SK-N-MC (cell line): ENCODE measurements around the gene UXS1.
A peak's percentile ranks its signal among the peaks of the same experiment; 100 is the strongest.

Experiments
- DNase-seq: peaks from one replicate; pipeline ENCODE4 v3.0.0-alpha.2; 2011; ENCODE audit warnings: low read depth, low spot score
- H3K27ac ChIP-seq: fragments of 200-600 bp; sonication (generic); 2 replicates; pipeline ENCODE4 v1.5.1; 2016; ENCODE audit warnings: mixed run types
- H3K36me3 ChIP-seq: fragments of 200-600 bp; sonication (generic); 2 replicates; pipeline ENCODE4 v1.6.1; 2017; ENCODE audit warnings: antibody characterized with exemption, low read length, mixed read lengths; ENCODE audit not compliant: insufficient read depth
- H3K4me3 ChIP-seq: fragments of 200-600 bp; sonication (generic); 2 replicates; pipeline ENCODE4 v1.5.1; 2016
- H3K9ac ChIP-seq: fragments of 200-600 bp; sonication (generic); 2 replicates; pipeline ENCODE4 v1.8.0; 2017; ENCODE audit warnings: mixed run types, mixed read lengths; ENCODE audit not compliant: insufficient read length
- H3K9me3 ChIP-seq: fragments of 200-600 bp; sonication (generic); 2 replicates; pipeline ENCODE4 v1.6.1; 2017; ENCODE audit warnings: low read depth, mild to moderate bottlenecking, antibody characterized with exemption, low read length, moderate library complexity, mixed read lengths
- EZH2 ChIP-seq: fragments of 200-600 bp; sonication (generic); IDR thresholded peaks from one replicate; pipeline ENCODE4 v1.6.1; 2017; ENCODE audit warnings: antibody characterized with exemption
- FOXP2 ChIP-seq: optimal IDR thresholded peaks from 2 replicates; pipeline ENCODE3; 2011; ENCODE audit warnings: mild to moderate bottlenecking, moderate library complexity; ENCODE audit not compliant: insufficient read depth; ENCODE audit errors: extremely low read length, control extremely low read depth
- POLR2AphosphoS5 ChIP-seq: IDR thresholded peaks from 2 replicates; pipeline ENCODE4 v1.6.1; 2012; ENCODE audit warnings: mild to moderate bottlenecking, low read depth, low read length, borderline replicate concordance

The UXS1 gene

GRCh38 chr2:106108791-106109190, 85.3 kb downstream of the UXS1 start:
- Histone ChIP-seq H3K4me3 (no peak overlapping the region), H3K27ac (no peak overlapping the region), H3K9me3 (no peaks in the 10 kb centered on the region), H3K9ac (no peak overlapping the region), H3K36me3 (peaks cover 6% of the 10 kb centered on the region; the same call in 1 of the 2 replicates)
- TF ChIP-seq FOXP2 = no peak
- no peak for TF ChIP-seq EZH2
- TF ChIP-seq POLR2AphosphoS5 = no peak
- DNase-seq = no peak

- Histone ChIP-seq H3K9ac (no peak overlapping the region), H3K9me3 (no peaks in the 10 kb centered on the region), H3K36me3 (peaks cover 6% of the 10 kb centered on the region; the same call in 1 of the 2 replicates), H3K4me3 (no peak overlapping the region), H3K27ac (no peak overlapping the region)
- no peak for TF ChIP-seq FOXP2
- TF ChIP-seq EZH2 = no peak
- no peak for TF ChIP-seq POLR2AphosphoS5
- no peak for DNase-seq
These were observed 85.8 kb downstream of the UXS1 start for GRCh38 chr2:106108351-106108750.

- H3K9me3 ChIP-seq = no peaks in the 10 kb centered on the region
- no peak overlapping the region for H3K9ac ChIP-seq
- H3K27ac ChIP-seq = no peak overlapping the region
- DNase-seq = no peak
- TF ChIP-seq POLR2AphosphoS5 = no peak
- no peak for TF ChIP-seq EZH2
- no peak for TF ChIP-seq FOXP2
- peaks cover 6% of the 10 kb centered on the region; the same call in 1 of the 2 replicates for H3K36me3 ChIP-seq
- H3K4me3 ChIP-seq = no peak overlapping the region
These were observed 86.5 kb downstream of the UXS1 start for GRCh38 chr2:106107509-106108131.

- no peak overlapping the region for H3K9ac ChIP-seq
- no peak overlapping the region for H3K27ac ChIP-seq
- H3K9me3 ChIP-seq = no peaks in the 10 kb centered on the region
- no peak for TF ChIP-seq FOXP2
- TF ChIP-seq EZH2 = no peak
- TF ChIP-seq POLR2AphosphoS5 = no peak
- H3K4me3 ChIP-seq = no peak overlapping the region
- DNase-seq = no peak
- H3K36me3 ChIP-seq = no peaks in the 10 kb centered on the region; the same call in 1 of the 2 replicates
These were observed 87.2 kb downstream of the UXS1 start for GRCh38 chr2:106106622-106107508.

GRCh38 chr2:106105151-106105922, 88.8 kb downstream of the UXS1 start:
- Histone ChIP-seq H3K4me3 (no peak overlapping the region), H3K27ac (no peak overlapping the region), H3K9me3 (no peaks in the 10 kb centered on the region), H3K9ac (no peak overlapping the region), H3K36me3 (no peaks in the 10 kb centered on the region; the same call in 1 of the 2 replicates)
- TF ChIP-seq EZH2 = no peak
- TF ChIP-seq POLR2AphosphoS5 = no peak
- TF ChIP-seq FOXP2 = no peak
- no peak for DNase-seq

GRCh38 chr2:106104332-106105062, 89.6 kb downstream of the UXS1 start:
- H3K9ac ChIP-seq = no peak overlapping the region
- no peak for TF ChIP-seq EZH2
- TF ChIP-seq FOXP2 = no peak
- TF ChIP-seq POLR2AphosphoS5 = no peak
- no peaks in the 10 kb centered on the region for H3K9me3 ChIP-seq
- H3K4me3 ChIP-seq = no peak overlapping the region
- peak; percentile 24 for DNase-seq
- no peak overlapping the region for H3K27ac ChIP-seq
- H3K36me3 ChIP-seq = no peaks in the 10 kb centered on the region

- no peak for TF ChIP-seq EZH2
- no peak for TF ChIP-seq POLR2AphosphoS5
- TF ChIP-seq FOXP2 = no peak
- DNase-seq = no peak
- no peak overlapping the region for H3K27ac ChIP-seq
- no peak overlapping the region for H3K4me3 ChIP-seq
- no peak overlapping the region for H3K9ac ChIP-seq
- H3K9me3 ChIP-seq = no peaks in the 10 kb centered on the region
- no peaks in the 10 kb centered on the region for H3K36me3 ChIP-seq
These were observed 94.4 kb downstream of the UXS1 start for GRCh38 chr2:106099691-106100090.
